ENCODE results near the gene TRIO.

TRIO gene

DNA sequence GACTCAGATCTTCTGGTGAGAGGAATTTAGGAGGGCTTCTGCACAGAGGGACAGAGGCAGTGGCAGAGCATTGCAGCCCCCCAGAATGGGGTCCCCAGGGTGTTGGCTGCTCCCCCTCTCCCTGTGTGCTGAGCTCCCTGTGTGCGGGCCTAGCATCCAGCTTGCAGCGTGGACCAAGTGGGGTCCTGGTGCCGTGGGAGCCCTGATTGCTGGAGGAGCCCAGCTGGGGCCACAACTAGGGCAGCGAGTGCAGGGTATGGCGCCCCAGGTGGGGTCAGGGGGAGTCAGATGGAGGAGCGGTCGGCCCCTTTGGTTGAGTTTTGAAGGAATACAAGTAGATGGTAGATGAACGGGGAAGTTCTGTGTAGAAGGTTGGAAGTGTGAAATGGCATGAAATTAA lies 66.7 kb downstream of the TRIO start:
- no peak for DNase-seq (ENCODE audit: low read depth, low spot score)
- no peaks in the 10 kb centered on the region for H3K9me3 ChIP-seq (ENCODE audit: insufficient read depth, low read length)
- no peaks in the 10 kb centered on the region for H3K36me3 ChIP-seq (ENCODE audit: insufficient read depth, insufficient read length, low read length)
- no peaks in the 10 kb centered on the region for H3K27me3 ChIP-seq (ENCODE audit: insufficient read depth, insufficient read length)
- no peak overlapping the region for H3K4me3 ChIP-seq (ENCODE audit: insufficient read length, low read depth)
- H3K9ac ChIP-seq (ENCODE audit: insufficient read length, low read depth), result no peak overlapping the region
- no peak for TF ChIP-seq SUZ12 (IDR thresholded peaks at IDR 0.05; ENCODE audit: extremely low read depth, insufficient read depth, insufficient read length)
- no peak for TF ChIP-seq YY1 (IDR thresholded peaks at IDR 0.05; ENCODE audit: insufficient read depth, insufficient read length)
- no peak for TF ChIP-seq ZNF274 (IDR thresholded peaks at IDR 0.05; ENCODE audit: low read depth, low read length)
- H3K4me1 ChIP-seq (ENCODE audit: insufficient read depth, insufficient read length), result no peaks in the 10 kb centered on the region

DNA sequence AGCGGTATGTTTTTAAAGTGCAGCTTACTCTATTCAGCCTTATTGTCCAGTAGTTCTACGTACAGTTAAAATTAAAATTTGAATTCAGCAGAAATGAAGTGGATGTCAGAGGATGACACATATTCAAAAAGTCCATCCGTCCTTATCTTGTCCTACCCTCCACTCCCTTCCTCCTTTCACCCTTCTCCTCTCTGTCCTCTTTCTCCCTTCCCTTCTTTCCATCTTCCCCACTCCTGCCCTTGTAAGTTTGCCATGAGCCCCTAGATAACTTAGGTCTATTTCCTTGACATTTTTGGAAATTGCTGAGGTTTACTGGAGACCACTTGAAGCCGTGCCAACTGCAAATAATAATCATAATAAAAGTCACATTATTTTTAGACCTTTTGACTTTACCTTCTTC lies 67.6 kb downstream of the TRIO start:
- H3K36me3 ChIP-seq (ENCODE audit: insufficient read depth, insufficient read length, low read length), result no peaks in the 10 kb centered on the region
- no peaks in the 10 kb centered on the region for H3K27me3 ChIP-seq (ENCODE audit: insufficient read depth, insufficient read length)
- H3K9me3 ChIP-seq (ENCODE audit: insufficient read depth, low read length), result no peaks in the 10 kb centered on the region
- H3K4me3 ChIP-seq (ENCODE audit: insufficient read length, low read depth), result no peak overlapping the region
- no peak overlapping the region for H3K9ac ChIP-seq (ENCODE audit: insufficient read length, low read depth)
- TF ChIP-seq SUZ12 (IDR thresholded peaks at IDR 0.05; ENCODE audit: extremely low read depth, insufficient read depth, insufficient read length), result no peak
- no peak for TF ChIP-seq ZNF274 (IDR thresholded peaks at IDR 0.05; ENCODE audit: low read depth, low read length)
- no peak for TF ChIP-seq YY1 (IDR thresholded peaks at IDR 0.05; ENCODE audit: insufficient read depth, insufficient read length)
- no peaks in the 10 kb centered on the region for H3K4me1 ChIP-seq (ENCODE audit: insufficient read depth, insufficient read length)
- no peak for DNase-seq (ENCODE audit: low read depth, low spot score)

DNA sequence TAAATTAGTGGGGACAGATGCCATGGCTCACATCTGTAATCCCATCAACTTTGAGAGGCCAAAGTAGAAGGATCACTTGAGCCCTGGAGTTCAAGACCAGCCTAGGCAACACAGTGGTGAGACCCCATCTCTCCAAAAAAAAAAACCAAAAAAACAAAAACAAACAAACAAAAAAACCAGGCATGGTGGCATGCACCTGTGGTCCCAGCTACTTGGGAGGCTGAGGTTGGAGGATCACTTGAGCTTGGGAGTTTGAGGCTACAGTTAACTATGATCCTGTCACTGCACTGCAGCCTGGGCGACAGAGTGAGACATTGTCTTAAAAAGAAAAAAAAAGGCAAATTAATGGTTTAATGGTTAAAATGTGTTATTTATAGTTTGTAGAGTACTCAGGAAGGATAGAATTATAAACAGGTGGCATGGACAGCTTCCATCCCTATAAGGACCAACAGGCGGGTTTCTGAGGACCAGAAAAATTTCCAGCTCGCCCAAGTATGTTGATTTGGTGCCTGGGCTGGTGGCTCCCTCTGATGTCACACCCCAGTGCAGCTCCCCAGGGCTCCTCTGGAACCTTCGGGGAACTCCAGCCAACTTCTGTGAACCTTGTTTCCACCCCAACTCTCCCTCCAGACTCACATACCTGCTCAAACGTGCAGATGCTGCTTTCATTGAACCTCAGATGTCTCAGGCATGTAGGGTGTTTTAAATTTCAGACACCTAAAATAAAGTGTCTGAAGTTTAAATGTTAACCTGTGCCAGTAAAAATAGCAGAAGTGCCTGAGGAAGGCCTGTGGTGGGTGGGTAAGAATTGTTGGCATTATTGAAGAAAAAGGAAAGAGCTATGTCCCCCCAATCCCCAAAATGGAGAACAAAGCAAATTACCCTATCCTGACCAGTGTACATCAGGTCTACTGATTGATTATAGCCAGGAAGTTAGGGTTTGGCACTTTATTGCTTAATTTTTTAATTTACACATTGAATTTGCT lies 69.0 kb downstream of the TRIO start:
- DNase-seq (ENCODE audit: low read depth, low spot score), result no peak
- Histone ChIP-seq H3K9me3 (ENCODE audit: insufficient read depth, low read length) (no peaks in the 10 kb centered on the region), H3K36me3 (ENCODE audit: insufficient read depth, insufficient read length, low read length) (no peaks in the 10 kb centered on the region), H3K4me1 (ENCODE audit: insufficient read depth, insufficient read length) (no peaks in the 10 kb centered on the region), H3K27me3 (ENCODE audit: insufficient read depth, insufficient read length) (no peaks in the 10 kb centered on the region), H3K4me3 (ENCODE audit: insufficient read length, low read depth) (no peak overlapping the region), H3K9ac (ENCODE audit: insufficient read length, low read depth) (no peak overlapping the region)
- no peak for TF ChIP-seq SUZ12 (IDR thresholded peaks at IDR 0.05; ENCODE audit: extremely low read depth, insufficient read depth, insufficient read length)
- no peak for TF ChIP-seq ZNF274 (IDR thresholded peaks at IDR 0.05; ENCODE audit: low read depth, low read length)
- TF ChIP-seq YY1 (IDR thresholded peaks at IDR 0.05; ENCODE audit: insufficient read depth, insufficient read length), result no peak

DNA sequence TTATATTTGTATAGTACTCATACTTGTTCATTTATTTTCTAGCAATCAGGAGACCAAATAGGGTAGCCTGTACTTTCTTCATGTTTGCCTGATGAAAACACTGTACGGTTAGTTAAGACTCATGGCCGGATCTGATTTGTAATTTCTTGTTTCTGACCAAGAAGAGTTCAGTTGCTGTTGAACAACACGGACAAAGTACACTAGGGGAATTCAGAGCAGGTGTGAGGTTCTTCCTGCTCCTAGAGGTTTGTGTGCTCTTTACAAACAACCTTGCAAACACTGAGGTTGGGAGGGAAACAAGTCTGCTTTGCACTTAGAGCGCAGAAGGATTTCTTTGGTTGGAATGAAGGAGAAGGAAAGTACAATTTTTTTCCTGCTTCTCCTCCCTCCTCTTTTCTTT lies 69.7 kb downstream of the TRIO start:
- DNase-seq (ENCODE audit: low read depth, low spot score), result no peak
- Histone ChIP-seq H3K4me3 (ENCODE audit: insufficient read length, low read depth) (no peak overlapping the region), H3K9ac (ENCODE audit: insufficient read length, low read depth) (no peak overlapping the region), H3K9me3 (ENCODE audit: insufficient read depth, low read length) (no peaks in the 10 kb centered on the region), H3K27me3 (ENCODE audit: insufficient read depth, insufficient read length) (no peaks in the 10 kb centered on the region), H3K4me1 (ENCODE audit: insufficient read depth, insufficient read length) (no peaks in the 10 kb centered on the region), H3K36me3 (ENCODE audit: insufficient read depth, insufficient read length, low read length) (no peaks in the 10 kb centered on the region)
- no peak for TF ChIP-seq YY1 (IDR thresholded peaks at IDR 0.05; ENCODE audit: insufficient read depth, insufficient read length)
- TF ChIP-seq ZNF274 (IDR thresholded peaks at IDR 0.05; ENCODE audit: low read depth, low read length), result no peak
- TF ChIP-seq SUZ12 (IDR thresholded peaks at IDR 0.05; ENCODE audit: extremely low read depth, insufficient read depth, insufficient read length), result no peak

DNA sequence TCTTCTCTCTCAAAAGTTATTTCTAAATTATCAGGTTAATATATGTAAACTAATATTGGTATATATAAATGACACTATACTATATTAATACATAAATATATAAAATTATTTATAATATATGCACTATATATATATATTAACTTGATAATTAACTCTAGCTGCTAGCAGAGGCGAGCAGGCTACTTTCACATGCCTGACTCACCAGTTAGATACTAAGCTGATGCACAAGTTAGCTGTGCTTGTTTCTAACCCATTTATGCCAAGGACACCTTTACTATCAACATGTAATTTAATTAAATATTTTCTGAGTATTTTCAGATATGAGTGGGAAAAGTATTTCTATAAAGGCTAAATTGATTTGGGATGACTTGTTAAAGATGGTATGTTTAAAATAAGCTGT lies 70.1 kb downstream of the TRIO start:
- TF ChIP-seq SUZ12 (IDR thresholded peaks at IDR 0.05; ENCODE audit: extremely low read depth, insufficient read depth, insufficient read length), result no peak
- TF ChIP-seq ZNF274 (IDR thresholded peaks at IDR 0.05; ENCODE audit: low read depth, low read length), result no peak
- no peak for TF ChIP-seq YY1 (IDR thresholded peaks at IDR 0.05; ENCODE audit: insufficient read depth, insufficient read length)
- no peaks in the 10 kb centered on the region for H3K27me3 ChIP-seq (ENCODE audit: insufficient read depth, insufficient read length)
- no peaks in the 10 kb centered on the region for H3K4me1 ChIP-seq (ENCODE audit: insufficient read depth, insufficient read length)
- H3K9me3 ChIP-seq (ENCODE audit: insufficient read depth, low read length), result no peaks in the 10 kb centered on the region
- H3K36me3 ChIP-seq (ENCODE audit: insufficient read depth, insufficient read length, low read length), result no peaks in the 10 kb centered on the region
- no peak overlapping the region for H3K9ac ChIP-seq (ENCODE audit: insufficient read length, low read depth)
- DNase-seq (ENCODE audit: low read depth, low spot score), result no peak
- H3K4me3 ChIP-seq (ENCODE audit: insufficient read length, low read depth), result no peak overlapping the region

DNA sequence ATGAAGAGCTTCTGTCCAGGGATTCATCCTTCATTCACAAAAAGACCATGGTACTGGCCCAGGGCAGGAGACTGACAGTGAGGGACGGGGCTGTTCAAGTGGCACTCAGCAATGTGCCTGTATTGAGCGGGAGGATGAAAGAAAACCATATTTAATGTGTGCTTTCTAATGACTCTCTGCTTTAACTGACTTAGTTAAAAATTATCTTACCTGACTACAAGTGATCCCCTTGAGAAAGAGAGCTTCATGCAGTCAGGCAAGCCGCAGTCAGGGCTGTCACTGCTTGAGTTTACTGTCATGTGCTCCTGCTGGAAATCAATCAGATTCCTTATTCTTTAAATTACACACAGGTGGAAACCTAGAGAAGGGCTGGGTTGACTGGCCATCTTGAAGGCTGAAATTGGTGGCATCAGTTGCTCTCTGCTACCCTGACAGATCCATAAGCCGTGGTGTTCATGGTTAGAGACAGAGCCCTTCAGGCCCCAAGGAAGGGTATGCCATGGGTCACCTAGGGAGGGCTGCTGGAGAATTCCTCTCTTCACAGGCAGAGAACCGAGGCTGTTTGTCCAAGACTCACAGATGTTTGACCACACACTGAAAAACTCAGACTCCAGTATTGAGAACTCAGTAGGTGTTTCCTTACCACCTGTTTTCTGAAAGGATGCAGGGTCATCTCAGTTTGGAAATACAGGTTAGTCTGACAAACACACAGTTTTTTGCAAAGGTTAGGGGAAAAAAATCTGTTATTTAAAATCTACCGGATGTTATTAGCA lies 70.9 kb downstream of the TRIO start:
- H3K36me3 ChIP-seq (ENCODE audit: insufficient read depth, insufficient read length, low read length), result no peaks in the 10 kb centered on the region
- H3K9ac ChIP-seq (ENCODE audit: insufficient read length, low read depth), result no peak overlapping the region
- H3K9me3 ChIP-seq (ENCODE audit: insufficient read depth, low read length), result no peaks in the 10 kb centered on the region
- H3K4me3 ChIP-seq (ENCODE audit: insufficient read length, low read depth), result no peak overlapping the region
- TF ChIP-seq ZNF274 (IDR thresholded peaks at IDR 0.05; ENCODE audit: low read depth, low read length) (no peak), SUZ12 (IDR thresholded peaks at IDR 0.05; ENCODE audit: extremely low read depth, insufficient read depth, insufficient read length) (no peak), YY1 (IDR thresholded peaks at IDR 0.05; ENCODE audit: insufficient read depth, insufficient read length) (no peak)
- no peaks in the 10 kb centered on the region for H3K27me3 ChIP-seq (ENCODE audit: insufficient read depth, insufficient read length)
- H3K4me1 ChIP-seq (ENCODE audit: insufficient read depth, insufficient read length), result peaks cover 4% of the 10 kb centered on the region
- no peak for DNase-seq (ENCODE audit: low read depth, low spot score)

DNA sequence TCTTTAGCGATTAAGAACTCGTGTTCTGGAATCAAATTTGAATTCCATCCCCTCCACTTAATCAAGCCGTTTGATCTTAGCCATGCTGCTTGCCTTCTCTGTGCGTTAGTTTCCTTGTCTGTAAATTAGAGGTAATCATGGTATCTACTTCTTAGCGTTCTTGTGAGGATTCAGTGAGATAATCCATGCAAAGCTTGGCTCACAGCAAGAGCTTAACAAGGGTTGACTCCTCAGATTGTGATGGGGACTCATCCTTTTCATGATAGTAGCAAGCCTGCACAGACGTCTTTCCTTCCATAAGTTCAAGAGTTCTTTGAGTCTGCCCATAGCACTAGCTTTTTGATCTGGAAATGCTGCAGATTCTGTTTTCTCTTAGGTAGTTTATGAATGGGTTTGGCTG lies 72.8 kb downstream of the TRIO start:
- no peak for TF ChIP-seq SUZ12 (IDR thresholded peaks at IDR 0.05; ENCODE audit: extremely low read depth, insufficient read depth, insufficient read length)
- TF ChIP-seq ZNF274 (IDR thresholded peaks at IDR 0.05; ENCODE audit: low read depth, low read length), result no peak
- TF ChIP-seq YY1 (IDR thresholded peaks at IDR 0.05; ENCODE audit: insufficient read depth, insufficient read length), result no peak
- Histone ChIP-seq H3K27me3 (ENCODE audit: insufficient read depth, insufficient read length) (no peaks in the 10 kb centered on the region), H3K4me1 (ENCODE audit: insufficient read depth, insufficient read length) (peaks cover 4% of the 10 kb centered on the region), H3K9me3 (ENCODE audit: insufficient read depth, low read length) (no peaks in the 10 kb centered on the region), H3K4me3 (ENCODE audit: insufficient read length, low read depth) (no peak overlapping the region), H3K9ac (ENCODE audit: insufficient read length, low read depth) (no peak overlapping the region), H3K36me3 (ENCODE audit: insufficient read depth, insufficient read length, low read length) (no peaks in the 10 kb centered on the region)
- DNase-seq (ENCODE audit: low read depth, low spot score), result no peak
